ENCODE results near the gene RARB. TPM values are rescaled to one million over a fixed set of nuclear protein-coding genes. Genes with fewer than 3 reads are reported as not detected.

The RARB gene
- total RNA-seq, 3 donors from 2014 or later: 0.18 TPM; not detected in 2

- H3K9me3 Mint-ChIP-seq: no peaks in the 10 kb centered on the region
- H3K36me3 Mint-ChIP-seq (ENCODE audit: insufficient read depth): no peaks in the 10 kb centered on the region
- no peak overlapping the region for H3K4me3 Mint-ChIP-seq
- ATAC-seq (no peak), DNase-seq (no peak)
- no peaks in the 10 kb centered on the region for H3K27me3 Mint-ChIP-seq (ENCODE audit: low read depth)
- no peaks in the 10 kb centered on the region for H3K4me1 Mint-ChIP-seq (ENCODE audit: low read depth)
Observed at GRCh38 chr3:25507811-25508210, 79.7 kb downstream of the RARB start.

GRCh38 chr3:25508433-25508832, 80.4 kb downstream of the RARB start:
- H3K27me3 Mint-ChIP-seq (ENCODE audit: low read depth): peaks cover 2% of the 10 kb centered on the region
- ATAC-seq (no peak), DNase-seq (no peak)
- H3K4me3 Mint-ChIP-seq: no peak overlapping the region
- H3K36me3 Mint-ChIP-seq (ENCODE audit: insufficient read depth): no peaks in the 10 kb centered on the region
- no peaks in the 10 kb centered on the region for H3K9me3 Mint-ChIP-seq
- H3K4me1 Mint-ChIP-seq (ENCODE audit: low read depth): no peaks in the 10 kb centered on the region

- Mint-ChIP-seq H3K36me3 (ENCODE audit: insufficient read depth) (no peaks in the 10 kb centered on the region), H3K9me3 (no peaks in the 10 kb centered on the region), H3K4me3 (no peak overlapping the region), H3K27me3 (ENCODE audit: low read depth) (peaks cover 2% of the 10 kb centered on the region), H3K4me1 (ENCODE audit: low read depth) (no peaks in the 10 kb centered on the region)
- ATAC-seq (no peak), DNase-seq (no peak)
Observed at GRCh38 chr3:25508901-25509300, 80.8 kb downstream of the RARB start.

- Mint-ChIP-seq H3K36me3 (ENCODE audit: insufficient read depth) (no peaks in the 10 kb centered on the region), H3K9me3 (no peaks in the 10 kb centered on the region), H3K27me3 (ENCODE audit: low read depth) (peaks cover 2% of the 10 kb centered on the region), H3K4me1 (ENCODE audit: low read depth) (no peaks in the 10 kb centered on the region), H3K4me3 (no peak overlapping the region)
- ATAC-seq: no peak
- no peak for DNase-seq
Observed at GRCh38 chr3:25510797-25511196, 82.7 kb downstream of the RARB start.

GRCh38 chr3:25511972-25512721, 84.1 kb downstream of the RARB start:
- no peak overlapping the region for H3K4me3 Mint-ChIP-seq
- no peaks in the 10 kb centered on the region for H3K36me3 Mint-ChIP-seq (ENCODE audit: insufficient read depth)
- H3K9me3 Mint-ChIP-seq: no peaks in the 10 kb centered on the region
- peaks cover 2% of the 10 kb centered on the region for H3K27me3 Mint-ChIP-seq (ENCODE audit: low read depth)
- ATAC-seq (no peak), DNase-seq (no peak)
- no peaks in the 10 kb centered on the region for H3K4me1 Mint-ChIP-seq (ENCODE audit: low read depth)

GRCh38 chr3:25513642-25514266, 85.7 kb downstream of the RARB start:
- no peaks in the 10 kb centered on the region for H3K9me3 Mint-ChIP-seq
- H3K4me1 Mint-ChIP-seq (ENCODE audit: low read depth): no peaks in the 10 kb centered on the region

GRCh38 chr3:25515171-25515570, 87.1 kb downstream of the RARB start:
- H3K4me3 Mint-ChIP-seq: no peak overlapping the region
- DNase-seq: no peak
- ATAC-seq: no peak
- H3K4me1 Mint-ChIP-seq (ENCODE audit: low read depth): no peaks in the 10 kb centered on the region
- peaks cover 3% of the 10 kb centered on the region for H3K27me3 Mint-ChIP-seq (ENCODE audit: low read depth)
- no peaks in the 10 kb centered on the region for H3K9me3 Mint-ChIP-seq
- H3K36me3 Mint-ChIP-seq (ENCODE audit: insufficient read depth): no peaks in the 10 kb centered on the region

More at GRCh38 chr3:25513642-25514266, 85.7 kb downstream of the RARB start:
- no peak overlapping the region for H3K4me3 Mint-ChIP-seq
- no peaks in the 10 kb centered on the region for H3K36me3 Mint-ChIP-seq (ENCODE audit: insufficient read depth)
- DNase-seq (no peak), ATAC-seq (no peak)
- H3K27me3 Mint-ChIP-seq (ENCODE audit: low read depth): peaks cover 2% of the 10 kb centered on the region

GRCh38 chr3:25520926-25521559, 93.0 kb downstream of the RARB start:
- H3K36me3 Mint-ChIP-seq (ENCODE audit: insufficient read depth): no peaks in the 10 kb centered on the region
- H3K4me3 Mint-ChIP-seq: no peak overlapping the region
- DNase-seq: no peak
- H3K9me3 Mint-ChIP-seq: no peaks in the 10 kb centered on the region
- ATAC-seq: no peak
- peaks cover 3% of the 10 kb centered on the region for H3K4me1 Mint-ChIP-seq (ENCODE audit: low read depth)
- peaks cover 7% of the 10 kb centered on the region for H3K27me3 Mint-ChIP-seq (ENCODE audit: low read depth)

- DNase-seq: no peak
- Mint-ChIP-seq H3K4me3 (no peak overlapping the region), H3K9me3 (peaks cover 13% of the 10 kb centered on the region), H3K27me3 (ENCODE audit: low read depth) (peaks cover 8% of the 10 kb centered on the region), H3K4me1 (ENCODE audit: low read depth) (peaks cover 3% of the 10 kb centered on the region), H3K36me3 (ENCODE audit: insufficient read depth) (peaks cover 1% of the 10 kb centered on the region)
- ATAC-seq: no peak
Observed at GRCh38 chr3:25527336-25527735, 99.3 kb downstream of the RARB start.

- peaks cover 3% of the 10 kb centered on the region for H3K4me1 Mint-ChIP-seq (ENCODE audit: low read depth)
- no peak for ATAC-seq
- no peak overlapping the region for H3K4me3 Mint-ChIP-seq
- DNase-seq: no peak
- H3K9me3 Mint-ChIP-seq: peaks cover 18% of the 10 kb centered on the region
- peaks cover 8% of the 10 kb centered on the region for H3K27me3 Mint-ChIP-seq (ENCODE audit: low read depth)
- H3K36me3 Mint-ChIP-seq (ENCODE audit: insufficient read depth): peaks cover 2% of the 10 kb centered on the region
Observed at GRCh38 chr3:25527801-25528200, 99.7 kb downstream of the RARB start.

GRCh38 chr3:25531971-25532370, 103.9 kb downstream of the RARB start:
- no peak for ATAC-seq
- H3K4me3 Mint-ChIP-seq: no peak overlapping the region

GRCh38 chr3:25532431-25533162, 104.5 kb downstream of the RARB start:
- peaks cover 2% of the 10 kb centered on the region for H3K27me3 Mint-ChIP-seq (ENCODE audit: low read depth)
- H3K4me3 Mint-ChIP-seq: no peak overlapping the region
- peaks cover 2% of the 10 kb centered on the region for H3K36me3 Mint-ChIP-seq (ENCODE audit: insufficient read depth)
- H3K9me3 Mint-ChIP-seq: peaks cover 21% of the 10 kb centered on the region
- no peak for DNase-seq
- ATAC-seq: no peak
- H3K4me1 Mint-ChIP-seq (ENCODE audit: low read depth): no peaks in the 10 kb centered on the region

More at GRCh38 chr3:25531971-25532370, 103.9 kb downstream of the RARB start:
- Mint-ChIP-seq H3K27me3 (ENCODE audit: low read depth) (peaks cover 2% of the 10 kb centered on the region), H3K36me3 (ENCODE audit: insufficient read depth) (peaks cover 2% of the 10 kb centered on the region), H3K9me3 (peaks cover 21% of the 10 kb centered on the region), H3K4me1 (ENCODE audit: low read depth) (no peaks in the 10 kb centered on the region)
- DNase-seq: no peak

- Mint-ChIP-seq H3K9me3 (peaks cover 21% of the 10 kb centered on the region), H3K4me1 (ENCODE audit: low read depth) (no peaks in the 10 kb centered on the region), H3K4me3 (no peak overlapping the region), H3K27me3 (ENCODE audit: low read depth) (peaks cover 2% of the 10 kb centered on the region), H3K36me3 (ENCODE audit: insufficient read depth) (peaks cover 2% of the 10 kb centered on the region)
- DNase-seq (no peak), ATAC-seq (no peak)
Observed at GRCh38 chr3:25533399-25533798, 105.3 kb downstream of the RARB start.

- Mint-ChIP-seq H3K36me3 (ENCODE audit: insufficient read depth) (peaks cover 2% of the 10 kb centered on the region), H3K4me3 (no peak overlapping the region), H3K9me3 (peaks cover 21% of the 10 kb centered on the region), H3K4me1 (ENCODE audit: low read depth) (no peaks in the 10 kb centered on the region), H3K27me3 (ENCODE audit: low read depth) (peaks cover 2% of the 10 kb centered on the region)
- ATAC-seq (no peak), DNase-seq (no peak)
Observed at GRCh38 chr3:25534007-25534406, 105.9 kb downstream of the RARB start.

Data from activated T-cell treated with anti-CD3 and anti-CD28 coated beads, Interleukin-2, amount 50 U/mL, for 4 hours (primary cell).